Measurements from ENCODE around the gene CYTH1. TPM values are rescaled to one million over a fixed set of nuclear protein-coding genes. Genes with fewer than 3 reads are reported as not detected.

CYTH1 gene
- total RNA-seq, 1 donor from 2014 or later, result 28.9 TPM

DNA sequence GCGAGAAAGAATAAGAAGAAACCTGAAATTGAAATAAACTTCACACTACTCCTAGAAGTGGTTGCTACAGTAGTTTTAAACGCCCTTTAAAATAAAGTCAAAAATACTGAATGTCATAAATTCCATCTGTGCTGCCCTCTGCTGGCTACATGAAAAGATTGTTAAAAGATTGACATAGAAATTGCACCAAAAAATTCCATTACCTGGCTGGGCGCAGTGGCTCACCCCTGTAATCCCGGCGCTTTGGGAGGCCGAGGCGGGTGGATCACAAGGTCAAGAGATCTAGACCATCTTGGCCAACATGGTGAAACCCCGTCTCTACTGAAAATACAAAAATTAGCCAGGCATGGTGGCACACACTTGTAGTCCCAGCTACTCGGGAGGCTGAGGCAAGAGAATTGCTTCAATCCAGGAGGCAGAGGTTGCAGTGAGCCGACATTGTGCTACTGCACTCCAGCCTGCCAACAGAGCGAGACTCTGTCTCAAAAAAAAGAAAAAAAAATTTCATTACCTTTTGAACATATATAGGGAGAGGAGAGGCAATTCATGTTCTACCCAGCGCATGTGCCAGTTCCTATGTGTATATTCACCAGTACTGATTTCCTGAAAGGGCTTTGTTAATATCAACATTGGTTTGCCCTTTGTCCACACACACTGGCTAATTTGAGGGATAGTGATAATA, 36.5 kb downstream of the CYTH1 start:
- Histone ChIP-seq H3K36me3 (no peaks in the 10 kb centered on the region), H3K4me3 (no peak overlapping the region), H3K9me3 (replicated peaks) (no peaks in the 10 kb centered on the region), H3K27me3 (ENCODE audit: low read depth) (no peaks in the 10 kb centered on the region), H3K4me1 (peaks cover 86% of the 10 kb centered on the region), H3K27ac (replicated peaks) (peak overlapping the region; percentile 80)
- intact Hi-C loops (cut with micrococcal nuclease), result no loop called here
- no peak for DNase-seq
- TF ChIP-seq CTCF (IDR thresholded peaks at IDR 0.05; ENCODE audit: borderline replicate concordance), result peak; percentile 68

- Histone ChIP-seq H3K4me1 (peaks cover 87% of the 10 kb centered on the region), H3K27ac (replicated peaks) (no peak overlapping the region), H3K27me3 (ENCODE audit: low read depth) (no peaks in the 10 kb centered on the region), H3K36me3 (no peaks in the 10 kb centered on the region), H3K9me3 (replicated peaks) (no peaks in the 10 kb centered on the region), H3K4me3 (no peak overlapping the region)
- DNase-seq, result no peak
- no peak for TF ChIP-seq CTCF (IDR thresholded peaks at IDR 0.05; ENCODE audit: borderline replicate concordance)
- intact Hi-C loops (cut with micrococcal nuclease), result no loop called here
Observed at GRCh38 chr17:78742901-78743300, 39.2 kb downstream of the CYTH1 start.

DNA sequence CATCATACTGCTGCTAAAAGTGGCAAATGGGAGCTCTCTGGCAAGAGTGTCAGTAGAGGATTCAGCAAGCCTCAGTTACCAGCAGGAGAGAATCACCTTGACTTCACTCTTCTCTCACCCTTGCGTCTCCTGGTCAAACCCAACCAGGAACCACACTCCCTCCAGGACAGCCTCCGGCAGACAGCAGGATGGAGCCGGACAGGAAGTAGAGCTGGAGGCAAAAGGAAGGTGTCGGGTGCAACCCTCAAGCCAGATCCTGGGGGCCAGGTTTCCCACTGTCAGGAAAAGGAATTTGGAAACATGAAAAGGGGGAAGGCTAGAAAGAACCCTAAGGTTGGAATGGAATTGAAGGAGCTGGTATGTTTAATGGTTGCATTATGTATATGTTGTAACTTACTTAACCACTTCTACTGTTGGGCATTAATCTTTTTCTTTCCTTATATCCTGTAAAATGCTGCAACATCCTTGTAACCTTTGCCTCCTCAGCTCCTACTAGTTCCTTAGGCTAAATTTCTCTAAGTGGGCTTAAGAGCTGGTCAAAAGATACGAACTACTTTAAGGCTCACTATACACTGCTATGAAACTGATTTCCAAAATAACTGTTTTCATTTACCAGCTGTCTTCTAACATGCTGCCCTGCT, 40.3 kb downstream of the CYTH1 start:
- no peak for TF ChIP-seq CTCF (IDR thresholded peaks at IDR 0.05; ENCODE audit: borderline replicate concordance)
- Histone ChIP-seq H3K27ac (replicated peaks) (no peak overlapping the region), H3K4me1 (peaks cover 87% of the 10 kb centered on the region), H3K4me3 (no peak overlapping the region), H3K27me3 (ENCODE audit: low read depth) (no peaks in the 10 kb centered on the region), H3K9me3 (replicated peaks) (no peaks in the 10 kb centered on the region), H3K36me3 (no peaks in the 10 kb centered on the region)
- intact Hi-C loops (cut with micrococcal nuclease), result no loop called here
- no peak for DNase-seq

GRCh38 chr17:78739331-78739931, 42.6 kb downstream of the CYTH1 start:
- intact Hi-C loops (cut with micrococcal nuclease), result no loop called here
- TF ChIP-seq CTCF (IDR thresholded peaks at IDR 0.05; ENCODE audit: borderline replicate concordance), result no peak

DNA sequence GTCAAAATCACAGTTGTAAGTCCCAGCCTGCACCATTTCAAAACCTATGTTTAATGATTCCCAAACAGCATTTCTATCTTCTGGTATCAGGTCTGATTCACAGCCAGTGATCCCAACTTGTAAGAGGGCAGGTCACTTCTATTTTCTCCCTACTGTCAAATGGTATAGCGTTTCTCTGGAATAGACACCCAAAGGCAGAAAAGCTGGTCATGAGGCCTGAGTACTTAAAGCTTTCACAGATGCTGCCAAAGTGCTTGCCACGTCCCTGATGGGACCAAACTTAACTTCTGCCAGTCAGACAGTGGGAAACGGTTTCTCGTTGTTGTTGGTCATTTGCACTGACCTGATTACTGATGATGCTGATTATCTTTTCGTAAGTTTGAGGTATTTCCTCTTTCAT, 43.4 kb downstream of the CYTH1 start:
- Histone ChIP-seq H3K4me1 (peaks cover 97% of the 10 kb centered on the region), H3K27ac (replicated peaks) (peak overlapping the region; percentile 91), H3K27me3 (ENCODE audit: low read depth) (no peaks in the 10 kb centered on the region), H3K9me3 (replicated peaks) (no peaks in the 10 kb centered on the region), H3K36me3 (no peaks in the 10 kb centered on the region), H3K4me3 (no peak overlapping the region)
- no peak for TF ChIP-seq CTCF (IDR thresholded peaks at IDR 0.05; ENCODE audit: borderline replicate concordance)
- no peak for DNase-seq
- intact Hi-C loops (cut with micrococcal nuclease), result no loop called here

More at GRCh38 chr17:78739331-78739931, 42.6 kb downstream of the CYTH1 start:
- Histone ChIP-seq H3K27me3 (ENCODE audit: low read depth) (no peaks in the 10 kb centered on the region), H3K4me1 (peaks cover 89% of the 10 kb centered on the region), H3K36me3 (no peaks in the 10 kb centered on the region), H3K4me3 (no peak overlapping the region), H3K27ac (replicated peaks) (peak overlapping the region; percentile 91), H3K9me3 (replicated peaks) (no peaks in the 10 kb centered on the region)
- no peak for DNase-seq

Measured in left ventricle myocardium inferior (tissue), 1 donor.